ENCODE results near the gene OR52K2. TPM values are rescaled to one million over a fixed set of nuclear protein-coding genes. Genes with fewer than 3 reads are reported as not detected.

OR52K2 gene
- total and polyA plus RNA-seq, 9 of the 15 experiments (the other 6 are each of a cell fraction or from before 2014, with no cell fraction given): not detected

- TF ChIP-seq ZNF407 (IDR thresholded peaks at IDR 0.05; ENCODE audit: low read depth) (no peak), ATF6 (CRISPR knock-in tag; IDR thresholded peaks at IDR 0.05) (no peak), U2AF2 (optimal IDR thresholded peaks at IDR 0.05; ENCODE audit: low read depth, low read length) (no peak), CSDE1 (IDR thresholded peaks at IDR 0.05) (no peak), BACH1 (tag; IDR thresholded peaks at IDR 0.05) (no peak)
- TF ChIP-seq, protein P1, sequence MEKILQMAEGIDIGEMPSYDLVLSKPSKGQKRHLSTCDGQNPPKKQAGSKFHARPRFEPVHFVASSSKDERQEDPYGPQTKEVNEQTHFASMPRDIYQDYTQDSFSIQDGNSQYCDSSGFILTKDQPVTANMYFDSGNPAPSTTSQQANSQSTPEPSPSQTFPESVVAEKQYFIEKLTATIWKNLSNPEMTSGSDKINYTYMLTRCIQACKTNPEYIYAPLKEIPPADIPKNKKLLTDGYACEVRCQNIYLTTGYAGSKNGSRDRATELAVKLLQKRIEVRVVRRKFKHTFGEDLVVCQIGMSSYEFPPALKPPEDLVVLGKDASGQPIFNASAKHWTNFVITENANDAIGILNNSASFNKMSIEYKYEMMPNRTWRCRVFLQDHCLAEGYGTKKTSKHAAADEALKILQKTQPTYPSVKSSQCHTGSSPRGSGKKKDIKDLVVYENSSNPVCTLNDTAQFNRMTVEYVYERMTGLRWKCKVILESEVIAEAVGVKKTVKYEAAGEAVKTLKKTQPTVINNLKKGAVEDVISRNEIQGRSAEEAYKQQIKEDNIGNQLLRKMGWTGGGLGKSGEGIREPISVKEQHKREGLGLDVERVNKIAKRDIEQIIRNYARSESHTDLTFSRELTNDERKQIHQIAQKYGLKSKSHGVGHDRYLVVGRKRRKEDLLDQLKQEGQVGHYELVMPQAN (IDR thresholded peaks at IDR 0.05; ENCODE audit: borderline replicate concordance): no peak
These were observed 33.4 kb downstream of the OR52K2 start, which contains the start of gene OR52K1 (continued) for GRCh38 chr11:4482445-4482844.

All from K562 (cell line).